Breast epithelium (tissue), 4 donors: Measurements from ENCODE around the gene SHISAL2B. TPM values are rescaled to one million over a fixed set of nuclear protein-coding genes. Genes with fewer than 3 reads are reported as not detected.

Experiments used
- DNase-seq, 2 donors: peaks; one replicate each; pipeline ENCODE4 v3.0.0-alpha.2; 2019; ENCODE audit warnings: low spot score in 2 of 2
- H3K27ac ChIP-seq, 2 donors: fragments of 200-600 bp; sonication (generic) in 1 of 2; one replicate each; pipeline ENCODE4 v1.5.1; 2016 to 2019; ENCODE audit warnings: mild to moderate bottlenecking in 1 of 2
- H3K27me3 ChIP-seq, 2 donors: fragments of 200-600 bp; sonication (generic) in 1 of 2; one replicate each; pipeline versions ENCODE4 v1.5.1 to v1.6.0; 2017 to 2019; ENCODE audit warnings: control low read depth in 1 of 2, mild to moderate bottlenecking in 1 of 2
- H3K36me3 ChIP-seq: fragments of 200-600 bp; one replicate; pipeline ENCODE4 v1.5.1; 2019
- H3K4me1 ChIP-seq, 2 donors: fragments of 200-600 bp; sonication (generic); one replicate each; pipeline ENCODE4 v1.5.1; 2016 to 2019; ENCODE audit warnings: control low read depth in 1 of 2
- H3K4me3 ChIP-seq, 3 donors: fragments of 200-600 bp; sonication (generic); 1 replicate in 2 of 3; 2 replicates in 1 of 3; pipeline ENCODE4 v1.5.1; 2016 to 2019; ENCODE audit warnings: mild to moderate bottlenecking in 3 of 3, moderate library complexity in 2 of 3
- H3K9me3 ChIP-seq, 2 donors: fragments of 200-600 bp; sonication (generic) in 1 of 2; one replicate each; pipeline ENCODE4 v1.5.1; 2016 to 2019; ENCODE audit warnings: control low read depth in 1 of 2
- CTCF ChIP-seq, 3 donors: fragments of 450-650 bp; IDR thresholded peaks; one replicate each; pipeline ENCODE4 v1.5.1; 2016 to 2017; ENCODE audit warnings: antibody characterized with exemption in 3 of 3, mild to moderate bottlenecking in 3 of 3, moderate library complexity in 3 of 3
- POLR2A ChIP-seq: fragments of 450-650 bp; IDR thresholded peaks from one replicate; pipeline ENCODE4 v1.6.1; 2016; ENCODE audit warnings: antibody characterized with exemption, mild to moderate bottlenecking, moderate library complexity
- POLR2AphosphoS5 ChIP-seq, 3 donors: sonication (generic); formaldehyde crosslinking; IDR thresholded peaks; one replicate each; pipeline ENCODE4 v1.6.1; 2017; ENCODE audit warnings: antibody characterized with exemption in 3 of 3
- intact Hi-C: fragments of 100-400 bp; cut with DNase I; formaldehyde crosslinking; loops from one replicate; pipeline ENCODE4 v1.15.1; 2023; ENCODE audit warnings: low total_unique reads
- total RNA-seq, 3 donors: library from RNA; depleted of rRNA; stranded (reverse); fragments of >200 nt; gene quantifications; one replicate each; pipeline ENCODE4 v1.1.0, GENCODE V29; 2016

Gene SHISAL2B
- total RNA-seq, 3 donors from 2014 or later: not detected

GRCh38 chr5:64763948-64764503, 73.7 kb downstream of the SHISAL2B start:
- Histone ChIP-seq H3K36me3 (no peaks in the 10 kb centered on the region), H3K4me1 (peaks cover 0 to 8% of the 10 kb centered on the region in 2 donors), H3K27me3 (no peaks in the 10 kb centered on the region), H3K9me3 (no peaks in the 10 kb centered on the region), H3K4me3 (no peak overlapping the region), H3K27ac (no peak overlapping the region)
- intact Hi-C loops: no loop called here
- no peak for TF ChIP-seq POLR2A
- TF ChIP-seq CTCF (IDR thresholded peaks at IDR 0.05): no peak
- no peak for TF ChIP-seq POLR2AphosphoS5 (IDR thresholded peaks at IDR 0.05)
- no peak for DNase-seq

GRCh38 chr5:64765804-64766504, 75.7 kb downstream of the SHISAL2B start:
- peaks cover 0 to 20% of the 10 kb centered on the region in 2 donors for H3K4me1 ChIP-seq

GRCh38 chr5:64766941-64767340, 76.6 kb downstream of the SHISAL2B start:
- TF ChIP-seq CTCF (IDR thresholded peaks at IDR 0.05) (no peak), POLR2AphosphoS5 (IDR thresholded peaks at IDR 0.05) (no peak), POLR2A (no peak)
- intact Hi-C loops: no loop called here
- no peak overlapping the region for H3K27ac ChIP-seq

More at GRCh38 chr5:64765804-64766504, 75.7 kb downstream of the SHISAL2B start:
- TF ChIP-seq POLR2A (no peak), CTCF (IDR thresholded peaks at IDR 0.05) (no peak), POLR2AphosphoS5 (IDR thresholded peaks at IDR 0.05) (no peak)
- Histone ChIP-seq H3K4me3 (peak overlapping the region in 1 of 3 donors; percentile 86), H3K9me3 (no peaks in the 10 kb centered on the region), H3K27ac (no peak overlapping the region), H3K36me3 (no peaks in the 10 kb centered on the region), H3K27me3 (no peaks in the 10 kb centered on the region)
- no peak for DNase-seq
- intact Hi-C loops: no loop called here

More at GRCh38 chr5:64766941-64767340, 76.6 kb downstream of the SHISAL2B start:
- DNase-seq: no peak
- Histone ChIP-seq H3K27me3 (no peaks in the 10 kb centered on the region), H3K36me3 (no peaks in the 10 kb centered on the region), H3K4me1 (peaks cover 0 to 20% of the 10 kb centered on the region in 2 donors), H3K9me3 (no peaks in the 10 kb centered on the region), H3K4me3 (peak overlapping the region in 2 of 3 donors; percentile 72 to 86)

Other genes starting within 250 kb of the SHISAL2B start
- 1 to 10 TPM in 1 of 3 donors, under 1 TPM in 2; under 0.01 to 1.4 (median 0.29) TPM for gene RGS7BP, start 184.5 kb upstream of the SHISAL2B start, total RNA-seq
- gene SREK1IP1, start 78.2 kb downstream of the SHISAL2B start, total RNA-seq: 10 to 100 TPM in 1 of 3 donors, 1 to 10 TPM in 2; 6.6 to 13.0 (median 8.9) TPM
- gene CWC27, start 78.4 kb downstream of the SHISAL2B start, total RNA-seq: 10 to 100 TPM; 10.6 to 19.9 (median 18.0) TPM